GM19023 (cell line): ENCODE data around the gene COL4A3.
A peak's percentile ranks its signal among the peaks of the same experiment; 100 is the strongest.

ENCODE experiments used
- ATAC-seq: cut with Tn5 transposase; IDR thresholded peaks from one replicate; pipeline ENCODE4 v1.9.1; 2021; ENCODE audit warnings: mild to moderate bottlenecking, moderate library complexity; ENCODE audit not compliant: unreplicated experiment

COL4A3 gene

GRCh38 chr2:227163998-227164762 lies at the start of gene COL4A3, which contains the start of gene COL4A4:
Gene COL4A3, plus strand, starts transcription at chr2:227164624. Its CDS starts 103 bp downstream, at chr2:227164727.
Gene COL4A4, minus strand, starts transcription at chr2:227164205. Its CDS starts 16,722 bp downstream, at chr2:227147483.
- peak; percentile 57 for ATAC-seq

GRCh38 chr2:227115761-227116160 lies 48.7 kb upstream of the COL4A3 start:
- ATAC-seq = no peak

- ATAC-seq = peak; percentile 55
Observed at GRCh38 chr2:227117027-227117426, 47.4 kb upstream of the COL4A3 start.

DNA sequence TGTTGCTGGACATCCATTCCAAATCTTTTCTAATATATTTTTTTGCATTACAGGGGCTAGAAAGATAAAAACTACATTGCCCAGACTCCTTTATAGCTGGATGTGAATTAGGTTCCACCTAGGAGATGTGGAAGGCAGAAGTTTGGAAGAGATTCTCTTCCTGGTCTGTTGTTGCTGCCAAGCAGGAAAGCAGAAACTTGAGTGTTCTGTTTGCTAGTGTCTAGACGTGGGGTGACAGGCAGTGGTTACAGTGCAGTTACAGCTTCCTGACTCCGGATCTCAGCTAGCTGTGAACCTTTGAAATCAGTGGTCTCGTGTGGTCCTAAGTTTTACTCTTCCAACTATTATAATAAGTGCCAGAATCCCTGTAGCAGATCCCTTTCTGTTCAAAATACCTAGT lies 46.6 kb upstream of the COL4A3 start:
- no peak for ATAC-seq

GRCh38 chr2:227118353-227118752 lies 46.1 kb upstream of the COL4A3 start:
- no peak for ATAC-seq

GRCh38 chr2:227123697-227124096 lies 40.7 kb upstream of the COL4A3 start:
- no peak for ATAC-seq

GRCh38 chr2:227124811-227125210 lies 39.6 kb upstream of the COL4A3 start:
- ATAC-seq = no peak

GRCh38 chr2:227125506-227125905 lies 38.9 kb upstream of the COL4A3 start:
- ATAC-seq = no peak

DNA sequence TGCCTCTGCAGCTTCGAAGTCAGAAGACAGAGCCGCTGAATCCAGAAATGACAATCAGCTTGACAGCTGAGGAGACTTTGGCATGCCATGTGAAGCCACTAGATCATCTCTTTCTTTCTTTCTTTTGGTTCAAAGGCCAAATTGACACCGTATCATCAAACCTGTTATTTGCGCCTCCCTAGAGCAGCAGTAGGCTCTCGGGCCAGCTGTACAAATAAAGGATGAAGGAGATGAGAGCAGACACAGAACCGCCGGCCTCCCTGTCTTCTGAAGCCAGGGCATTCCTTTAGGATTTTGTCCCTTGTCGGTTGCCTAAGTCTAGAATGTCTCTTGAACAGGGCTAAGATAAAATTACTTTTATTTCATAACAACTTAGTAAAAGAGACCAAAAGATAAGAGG lies 37.2 kb upstream of the COL4A3 start:
- ATAC-seq = no peak

DNA sequence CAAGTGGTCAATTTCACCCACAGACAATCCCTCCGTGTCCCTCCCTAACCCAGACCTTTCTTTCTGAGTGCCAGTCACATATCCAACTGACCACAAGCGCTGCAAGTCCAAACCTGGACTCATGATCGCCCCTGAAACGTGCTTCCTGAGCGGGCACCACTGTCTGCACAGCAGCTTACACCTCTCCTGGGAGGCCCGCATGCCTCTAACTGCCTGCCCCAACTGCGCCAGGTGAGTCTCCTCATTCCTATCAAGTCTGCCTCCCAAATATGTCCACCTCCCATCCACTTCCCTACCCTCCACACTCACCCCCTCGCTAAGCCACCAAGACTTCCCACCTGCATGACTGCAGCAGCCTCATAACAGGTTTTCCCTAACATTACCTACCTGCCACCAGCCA lies 33.8 kb upstream of the COL4A3 start:
- ATAC-seq = no peak

DNA sequence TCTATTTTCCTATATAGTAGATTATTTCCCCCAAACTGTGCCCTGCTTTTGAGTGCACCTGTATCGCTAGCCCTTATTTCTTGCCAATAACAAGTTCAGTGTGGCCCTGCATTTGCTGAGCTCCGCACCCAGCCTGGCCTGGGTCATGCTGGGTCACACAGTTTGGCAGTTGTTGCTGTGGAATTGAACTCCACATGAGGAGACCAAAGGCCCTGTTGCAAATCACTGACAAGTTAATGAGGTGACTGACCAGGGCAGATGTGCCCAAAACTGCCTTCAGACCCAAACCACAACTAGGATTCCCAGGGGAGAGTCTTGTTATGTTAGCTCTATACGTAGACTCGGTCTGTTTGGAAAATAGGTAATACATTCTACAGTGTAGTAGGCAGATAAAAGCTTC lies 31.4 kb upstream of the COL4A3 start:
- no peak for ATAC-seq

DNA sequence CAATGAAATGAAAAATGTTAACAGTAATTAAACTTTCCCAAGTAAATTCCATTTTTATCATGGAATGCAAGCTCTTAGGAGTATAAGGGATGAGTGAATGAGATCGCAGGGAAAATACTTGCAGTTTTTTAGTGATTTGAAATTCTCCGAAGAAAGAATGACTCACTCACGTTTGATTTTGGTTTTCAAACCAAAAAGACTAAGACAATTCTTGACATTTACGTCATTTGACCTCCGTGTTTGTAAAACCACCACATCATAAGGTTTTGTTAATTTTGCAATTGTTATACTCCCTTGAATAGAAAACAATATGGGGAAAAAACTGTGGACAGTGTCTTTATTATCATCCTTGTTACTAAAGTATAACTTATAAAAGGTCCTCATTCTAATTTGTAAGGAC lies 29.8 kb upstream of the COL4A3 start:
- ATAC-seq = no peak

DNA sequence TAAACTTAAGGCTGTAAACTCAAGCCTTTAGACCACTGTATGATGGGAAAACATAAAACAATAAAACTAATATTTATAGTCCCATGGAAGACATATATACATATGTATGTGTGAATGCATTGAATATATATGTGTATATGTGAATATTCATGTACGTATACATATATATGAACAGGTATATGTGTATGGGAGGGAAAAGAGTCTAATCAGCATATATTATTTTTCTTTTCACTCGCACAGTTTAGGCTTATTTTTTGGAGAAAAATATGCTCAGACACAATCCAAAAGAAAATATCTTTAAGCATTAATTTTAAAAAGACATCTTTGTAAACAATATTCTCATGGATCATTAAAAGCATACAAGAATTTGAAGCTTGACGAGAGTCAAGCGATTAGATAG lies 23.1 kb upstream of the COL4A3 start:
- ATAC-seq = no peak

DNA sequence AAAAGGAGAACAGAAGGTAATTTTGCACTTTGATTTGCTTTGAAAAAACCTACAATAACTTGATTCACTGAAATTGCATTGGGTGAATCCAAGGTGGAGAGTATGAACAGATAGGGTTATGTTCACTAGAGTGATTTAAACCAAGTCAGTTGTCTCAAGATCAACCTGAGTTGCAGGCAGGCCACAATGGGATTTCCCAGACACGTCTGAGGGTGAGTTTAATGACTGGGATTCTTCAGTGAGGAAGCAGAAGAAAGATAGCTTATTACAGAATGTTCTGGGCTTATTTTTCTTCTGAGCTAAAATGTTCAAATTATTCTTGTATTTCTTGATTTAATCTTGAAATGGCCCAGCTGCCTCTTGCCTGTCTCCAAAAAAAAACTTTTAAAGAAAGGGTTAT lies 20.5 kb upstream of the COL4A3 start:
- ATAC-seq = no peak

GRCh38 chr2:227146456-227146855 lies 18.0 kb upstream of the COL4A3 start:
- ATAC-seq = no peak

DNA sequence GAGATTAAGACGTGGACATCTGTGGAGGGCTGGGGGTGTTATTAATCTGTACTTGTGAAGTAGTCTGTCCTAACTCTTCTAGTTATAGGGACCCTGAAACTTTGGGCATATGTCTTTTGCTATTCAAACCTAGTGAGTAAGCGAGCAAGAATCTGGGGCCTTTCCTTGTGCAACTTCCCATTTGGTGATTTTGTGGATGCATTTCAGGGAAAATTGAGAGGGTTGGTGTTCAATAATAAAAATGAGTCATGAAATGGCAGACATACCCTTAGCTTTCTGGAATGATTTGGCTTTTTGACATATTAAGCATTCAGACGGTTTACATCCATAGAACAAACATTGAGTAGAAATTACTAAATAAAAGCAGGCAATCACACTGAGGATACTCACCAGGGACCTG lies 17.4 kb upstream of the COL4A3 start:
- ATAC-seq = no peak

- no peak for ATAC-seq
Observed at GRCh38 chr2:227148106-227148505, 16.3 kb upstream of the COL4A3 start.

GRCh38 chr2:227150222-227150936 lies 14.0 kb upstream of the COL4A3 start:
- no peak for ATAC-seq

DNA sequence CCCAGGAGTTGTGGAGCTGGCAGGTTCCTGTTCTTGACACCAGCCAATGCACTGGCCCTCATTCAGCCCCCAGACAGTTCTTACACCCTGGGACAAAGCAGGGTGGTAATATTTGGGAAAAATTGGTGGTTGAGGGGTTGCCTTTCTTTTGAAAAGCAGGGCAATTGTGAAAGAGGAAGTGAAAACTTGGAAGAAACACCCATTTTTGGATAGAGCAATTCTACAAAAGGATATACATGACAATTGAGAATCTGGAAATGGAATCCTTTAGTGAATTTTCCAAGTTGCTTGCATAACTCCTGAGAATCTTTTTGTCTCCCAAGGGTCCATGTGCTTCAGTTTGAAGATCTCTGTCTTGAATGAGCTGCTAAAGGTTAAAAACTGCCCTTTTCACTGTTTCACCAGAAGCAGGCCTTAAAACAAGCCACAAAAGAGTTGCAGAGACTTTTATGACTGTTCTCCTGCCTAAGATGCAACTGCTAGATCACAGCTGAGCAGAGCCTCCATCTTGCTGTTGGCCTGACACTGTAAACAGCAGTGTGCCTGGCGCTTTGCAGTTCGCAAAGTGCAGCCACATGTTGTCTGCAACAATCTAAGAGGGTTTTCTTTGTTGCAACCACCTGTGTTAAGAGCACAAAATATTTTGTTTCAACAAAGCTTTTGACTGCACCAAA lies 12.2 kb upstream of the COL4A3 start:
- no peak for ATAC-seq

- no peak for ATAC-seq
Observed at GRCh38 chr2:227153307-227153706, 11.1 kb upstream of the COL4A3 start.

GRCh38 chr2:227153758-227154486 lies 10.5 kb upstream of the COL4A3 start:
- no peak for ATAC-seq
